Activated T-helper 1 cell treated with anti-CD3 and anti-CD28 coated beads, Interleukin-2, amount 50 U/mL, for 16 hours (primary cell): ENCODE data around the gene NOX5.

Source experiments
- DNase-seq, 2 donors: peaks; one replicate each; pipeline ENCODE4 v3.0.0-alpha.2; 2020; ENCODE audit warnings: low read depth in 1 of 2, low spot score in 1 of 2

The NOX5 gene

DNA sequence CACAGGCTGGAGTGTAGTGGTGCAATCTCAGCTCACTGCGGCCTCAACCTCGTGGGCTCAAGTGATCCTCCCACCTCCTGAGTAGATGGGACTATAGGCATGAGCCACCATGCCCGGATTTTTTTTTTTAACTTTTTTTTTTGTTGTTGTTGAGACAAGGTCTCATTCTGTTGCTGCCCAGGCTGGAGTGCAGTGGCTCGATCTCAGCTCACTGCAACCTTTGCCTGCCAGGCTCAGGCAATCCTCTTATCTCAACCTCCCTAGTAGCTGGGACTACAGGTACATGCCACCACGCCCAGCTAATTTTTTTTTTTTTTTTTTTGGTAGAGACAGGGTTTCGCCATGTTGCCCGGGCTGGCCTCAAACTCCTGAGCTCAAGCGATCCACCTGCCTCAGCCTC is 64.1 kb downstream of the NOX5 start:
- no peak for DNase-seq

DNA sequence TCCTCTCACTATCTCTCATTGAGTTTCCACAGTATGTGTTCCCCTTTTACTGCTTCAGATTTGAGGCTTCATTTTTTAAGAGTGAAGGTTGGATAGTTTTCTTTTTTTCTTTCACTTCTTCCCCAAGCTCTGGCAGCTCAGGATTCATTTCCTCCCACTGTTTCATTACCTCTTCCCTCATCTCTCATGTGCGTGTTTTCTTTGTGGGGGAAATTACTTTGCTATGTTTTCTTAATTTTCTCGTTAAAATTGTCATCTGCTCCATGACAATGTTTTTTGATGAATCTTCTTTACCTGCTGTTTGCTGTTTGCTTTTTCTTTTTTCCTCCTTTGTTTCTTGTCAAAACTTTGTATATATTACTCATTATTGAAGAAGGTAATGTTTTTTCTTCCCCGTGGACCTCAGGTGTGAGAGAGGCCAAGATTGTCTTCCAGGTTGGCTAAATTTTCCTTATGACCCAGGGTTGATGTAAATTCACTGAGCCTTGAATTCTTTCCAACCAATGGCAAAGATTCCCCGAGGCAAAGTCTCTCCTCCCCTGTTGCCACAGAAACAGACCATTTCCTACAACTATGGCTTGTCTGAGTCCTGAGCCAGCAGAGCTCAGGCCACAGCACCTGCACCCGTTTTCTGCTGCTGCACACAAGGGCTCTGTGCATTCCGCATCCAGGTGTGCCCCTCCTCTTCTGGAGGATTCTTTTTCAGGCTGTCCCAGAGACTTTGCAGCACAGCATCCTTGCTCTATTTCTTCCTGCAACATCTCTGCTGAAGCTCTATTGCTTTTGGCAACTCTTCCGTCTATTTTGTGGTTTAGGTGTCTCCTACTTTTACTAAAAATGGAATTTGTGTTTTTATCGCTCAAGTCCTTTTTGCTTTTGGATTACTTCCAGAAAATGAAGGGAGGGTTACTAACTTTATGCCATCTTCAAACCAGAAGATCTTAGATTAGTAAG is 66.1 kb downstream of the NOX5 start:
- no peak for DNase-seq

DNA sequence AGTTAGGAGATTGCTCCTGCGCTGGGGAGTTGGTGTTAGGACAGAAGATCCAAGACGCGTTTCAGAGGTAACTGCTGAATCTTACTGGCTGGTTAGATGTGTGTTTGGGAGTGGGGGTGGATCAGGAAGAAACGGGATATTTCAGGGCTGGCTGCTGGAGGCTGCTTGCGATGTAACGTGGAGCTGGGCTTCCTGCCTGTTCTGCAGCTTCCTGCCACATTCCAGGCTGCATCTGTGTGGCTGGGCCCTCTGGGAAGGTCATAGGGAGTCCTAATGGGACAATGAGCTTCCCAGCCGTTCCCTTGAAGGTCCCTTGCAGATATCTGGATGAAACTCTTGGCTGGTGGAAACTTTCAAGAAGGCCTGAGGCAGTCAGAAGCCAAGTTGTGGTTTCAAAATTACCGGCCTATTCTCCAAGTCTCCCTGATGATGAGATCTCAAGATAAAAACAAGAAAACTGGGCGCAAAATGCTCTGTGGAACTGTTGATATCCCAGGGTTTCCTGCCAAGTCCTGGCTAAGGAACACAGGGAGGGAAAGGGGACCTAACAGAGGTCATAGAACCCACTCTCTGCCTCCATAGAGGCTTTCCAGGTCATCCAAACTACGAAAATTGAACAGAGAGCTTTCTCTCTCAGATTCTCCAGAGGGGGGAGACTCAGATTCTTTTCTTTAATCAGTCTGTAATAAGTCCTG is 67.0 kb downstream of the NOX5 start:
- DNase-seq = no peak

DNA sequence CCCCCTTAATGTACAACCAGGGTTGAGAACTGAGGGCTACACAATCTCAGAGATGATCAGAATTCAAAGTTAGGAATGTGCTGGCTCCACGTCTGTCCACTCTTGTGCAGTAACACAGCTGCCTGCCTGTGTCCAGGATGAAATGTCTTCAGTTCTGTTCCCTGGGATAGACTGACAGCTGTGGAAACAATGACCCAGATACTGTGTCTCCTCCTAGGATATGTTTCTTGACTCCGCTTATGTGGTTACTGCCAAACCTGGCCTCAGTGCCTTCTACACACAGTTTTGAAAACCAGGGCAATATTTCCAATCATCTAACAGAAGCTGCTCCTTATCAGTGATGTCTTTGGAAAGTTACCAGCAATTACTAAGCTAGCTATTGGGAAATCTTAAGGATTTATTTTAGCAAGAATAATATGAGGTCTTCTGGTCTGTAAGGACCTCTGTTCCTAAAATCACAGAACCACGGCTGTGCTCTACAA is 67.6 kb downstream of the NOX5 start:
- no peak for DNase-seq

DNA sequence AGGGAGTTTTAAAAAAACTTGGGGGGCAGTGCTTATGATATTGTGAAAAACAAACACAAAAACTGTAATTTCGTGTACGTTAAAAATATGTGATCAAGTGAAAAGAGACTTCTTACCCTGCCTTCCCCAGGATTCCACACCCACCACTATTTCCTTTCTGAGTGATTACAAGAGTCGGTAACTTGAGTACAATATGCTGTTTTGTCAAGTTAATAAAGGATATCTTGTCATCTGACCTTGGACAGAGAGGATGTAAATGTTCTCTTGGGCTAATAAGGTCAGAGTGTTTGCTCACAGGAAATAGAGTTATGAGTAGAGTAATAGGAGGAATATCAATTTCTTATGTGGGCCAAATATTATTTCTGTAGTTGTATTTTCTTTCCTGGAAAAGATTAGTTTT is 68.1 kb downstream of the NOX5 start:
- DNase-seq = no peak

GRCh38 chr15:69084404-69085030 is 70.0 kb downstream of the NOX5 start:
- no peak for DNase-seq

DNA sequence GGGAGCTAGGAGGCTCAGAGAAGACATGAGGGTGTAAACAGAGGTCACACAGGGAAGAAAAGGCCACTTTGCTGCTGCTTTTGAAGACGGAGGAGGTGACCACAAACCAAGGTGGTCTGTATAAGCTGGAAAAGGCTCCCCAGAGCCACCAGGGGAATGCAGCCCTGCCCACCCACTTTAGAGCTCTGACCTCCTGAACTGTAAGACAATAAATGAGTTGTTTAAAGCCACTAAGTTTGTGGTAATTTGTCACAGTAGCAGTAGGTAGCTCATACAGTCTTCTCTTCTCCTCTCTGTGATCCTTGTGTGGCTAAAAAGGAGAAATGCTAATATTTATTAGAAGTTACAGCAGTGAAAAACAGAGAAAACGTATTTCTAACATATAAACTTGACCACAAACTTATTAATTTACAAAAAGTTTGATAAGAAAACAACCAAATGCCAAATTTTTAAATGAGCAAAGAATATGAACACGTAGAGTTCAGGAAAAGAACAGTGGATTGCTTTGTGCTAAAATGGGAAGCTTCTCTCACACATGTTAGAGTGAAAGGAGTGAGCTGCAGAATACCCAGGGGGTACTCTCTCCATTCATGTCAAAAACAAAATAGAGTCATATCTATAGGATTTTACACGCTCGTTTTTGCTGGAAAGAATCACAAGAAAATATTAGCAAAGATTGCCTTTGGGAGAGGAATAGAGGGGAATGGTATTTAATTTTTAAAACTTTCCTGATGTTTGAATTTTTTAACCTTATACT is 71.0 kb downstream of the NOX5 start:
- DNase-seq = no peak

DNA sequence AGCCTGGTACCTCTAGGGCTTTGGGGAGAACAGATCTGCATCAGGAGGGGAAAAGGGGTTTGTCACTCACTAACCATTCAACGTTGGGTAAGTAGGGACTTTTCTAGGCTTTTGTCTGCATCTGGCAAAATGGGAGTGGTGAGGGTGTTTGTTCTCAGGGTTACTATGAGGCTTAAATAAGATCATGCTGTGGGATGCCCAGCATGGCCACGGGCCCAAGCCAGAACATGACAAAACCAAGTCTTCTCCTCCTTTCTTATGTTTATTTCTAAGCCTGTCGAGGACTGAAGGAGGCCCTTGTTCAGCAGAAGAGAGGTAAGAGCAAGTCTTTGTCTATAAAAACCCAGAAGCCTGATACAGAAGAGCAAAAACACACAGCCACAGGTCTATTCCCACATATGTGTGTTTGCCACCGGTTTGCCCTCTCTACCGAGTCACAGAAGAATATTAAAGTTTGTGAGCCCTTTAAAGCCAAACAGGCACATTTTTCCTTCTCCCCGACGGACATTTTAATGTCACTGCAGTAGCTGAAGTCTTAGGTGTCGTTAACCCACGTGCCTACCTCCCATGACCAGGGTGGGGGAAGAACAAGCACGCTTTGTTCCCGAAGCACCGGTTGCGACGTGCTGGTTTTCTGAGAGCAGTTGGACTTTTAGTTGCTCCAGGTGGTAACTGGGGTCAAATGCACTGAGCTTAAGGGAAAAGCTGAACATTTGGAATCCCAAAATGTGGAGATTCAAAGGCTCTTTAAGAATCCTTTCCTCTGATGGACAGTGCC is 72.1 kb downstream of the NOX5 start:
- DNase-seq = no peak

DNA sequence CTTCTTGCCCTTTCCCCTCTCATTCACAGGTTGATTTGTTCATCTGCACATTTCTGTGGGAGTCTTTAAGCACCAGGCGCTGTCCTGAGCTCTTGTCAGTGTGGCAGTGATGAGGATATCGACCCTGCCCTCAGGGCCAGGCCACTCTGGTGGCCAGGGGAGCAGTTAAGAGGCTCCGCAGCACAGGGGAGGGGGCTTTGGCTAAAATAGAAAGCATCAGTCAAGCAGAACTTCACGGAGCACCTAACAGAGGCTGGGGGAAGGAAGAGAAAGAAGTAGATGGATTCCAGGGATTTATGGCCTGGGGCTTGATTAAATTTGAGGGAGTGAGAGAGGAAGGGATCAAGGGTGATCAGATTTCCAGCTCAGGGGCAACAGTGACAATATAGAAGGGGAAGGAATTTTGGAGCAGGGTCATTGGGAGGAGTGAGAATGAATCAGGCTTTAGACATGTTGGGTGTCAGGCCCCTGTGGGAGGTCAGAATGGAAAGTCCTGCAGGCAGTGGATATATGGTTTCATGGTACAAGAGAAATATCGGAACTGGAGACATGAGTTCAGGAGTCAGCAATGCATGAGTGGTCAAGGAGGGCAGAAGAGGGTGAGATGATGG is 73.0 kb downstream of the NOX5 start:
- no peak for DNase-seq

DNA sequence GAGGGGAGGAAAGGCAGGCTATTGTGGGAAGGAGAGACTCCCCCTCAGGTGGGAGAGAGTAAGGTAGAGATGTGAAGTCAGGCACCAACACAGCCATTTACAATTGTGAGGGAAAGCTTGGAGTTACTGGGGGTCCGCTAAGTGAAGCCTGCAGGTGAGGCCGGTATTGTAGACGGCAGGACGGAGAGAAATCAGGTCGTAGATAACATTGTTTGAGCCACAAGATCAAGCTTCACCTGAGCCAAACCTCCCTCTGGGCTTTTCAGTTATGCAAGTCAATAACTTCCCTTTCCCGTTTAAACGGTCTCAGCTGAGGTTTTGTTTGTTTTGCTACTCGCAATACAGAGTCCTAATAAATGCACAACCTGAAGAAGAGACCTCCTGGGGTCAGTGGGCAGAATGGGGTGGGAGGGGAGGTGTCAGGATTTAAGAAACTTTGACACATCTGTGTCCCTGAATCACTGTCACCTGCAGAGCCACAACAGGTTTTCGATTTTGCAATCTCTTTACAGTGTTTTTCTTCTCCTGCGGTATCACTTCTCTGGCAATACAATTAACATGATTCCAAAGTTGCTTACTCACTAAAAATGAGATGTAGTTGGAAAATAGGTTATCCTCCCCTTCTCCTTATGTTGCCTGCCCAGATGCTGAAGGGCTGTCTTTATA is 73.9 kb downstream of the NOX5 start:
- no peak for DNase-seq

GRCh38 chr15:69089258-69089657 is 74.8 kb downstream of the NOX5 start:
- no peak for DNase-seq

DNA sequence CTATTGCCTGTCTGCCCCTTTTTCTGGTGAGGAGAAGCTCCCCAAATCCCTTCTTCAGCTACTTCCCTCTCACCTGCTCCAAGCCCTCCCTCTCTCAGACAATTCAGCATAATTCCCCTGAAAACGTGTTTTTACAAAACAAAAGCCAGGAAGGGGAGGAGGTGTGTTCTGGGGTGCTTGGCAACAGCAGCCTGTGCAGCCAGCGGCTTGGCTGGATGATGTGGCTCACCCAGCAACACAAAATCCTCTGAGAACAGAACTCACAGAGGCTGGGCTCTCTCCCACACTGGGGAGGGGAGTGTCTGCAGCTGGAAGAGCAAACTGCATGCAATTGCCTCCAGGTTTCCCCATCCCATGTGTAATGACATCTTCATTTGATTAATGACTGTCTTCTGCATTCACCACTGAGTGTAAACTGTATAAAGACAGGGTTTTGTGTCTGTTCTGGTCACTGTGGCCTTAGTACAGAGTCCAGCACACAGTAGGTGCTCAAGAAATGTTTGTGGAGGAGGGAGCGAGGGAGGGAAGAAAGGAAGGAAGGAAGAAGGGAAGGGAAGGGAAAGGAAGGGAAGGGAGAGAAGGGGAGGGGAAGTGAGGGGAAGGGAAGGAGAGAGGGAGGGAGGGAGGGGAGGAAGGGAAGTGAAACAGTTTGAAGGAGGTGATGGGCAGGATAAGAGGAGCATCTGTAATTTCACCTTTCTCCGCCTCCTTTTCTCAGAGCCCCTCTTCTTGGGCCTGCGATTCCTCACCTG is 75.9 kb downstream of the NOX5 start:
- no peak for DNase-seq

GRCh38 chr15:69091654-69092053 is 77.2 kb downstream of the NOX5 start:
- no peak for DNase-seq

- DNase-seq = no peak
These were observed 77.7 kb downstream of the NOX5 start for GRCh38 chr15:69092159-69092558.

DNA sequence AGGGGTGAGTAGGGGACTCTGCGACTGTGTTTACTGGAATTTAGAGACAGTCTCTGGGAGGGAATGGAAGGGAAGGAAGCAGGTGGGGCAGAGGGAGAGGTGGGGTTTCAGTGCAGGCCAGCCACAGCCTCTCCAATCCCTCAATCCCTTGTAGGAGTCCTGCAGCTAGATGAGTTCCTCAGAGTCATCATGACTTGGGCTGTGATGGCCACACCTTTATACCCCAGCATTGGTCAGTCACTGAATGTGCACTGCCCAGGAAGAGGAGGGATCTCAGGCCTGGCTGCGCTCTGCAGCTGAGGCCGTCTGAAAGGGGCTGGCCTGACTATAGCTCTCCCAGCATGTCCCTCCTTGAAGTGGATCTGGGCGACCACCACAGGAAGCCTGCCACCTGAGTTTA is 78.6 kb downstream of the NOX5 start:
- DNase-seq = no peak

DNA sequence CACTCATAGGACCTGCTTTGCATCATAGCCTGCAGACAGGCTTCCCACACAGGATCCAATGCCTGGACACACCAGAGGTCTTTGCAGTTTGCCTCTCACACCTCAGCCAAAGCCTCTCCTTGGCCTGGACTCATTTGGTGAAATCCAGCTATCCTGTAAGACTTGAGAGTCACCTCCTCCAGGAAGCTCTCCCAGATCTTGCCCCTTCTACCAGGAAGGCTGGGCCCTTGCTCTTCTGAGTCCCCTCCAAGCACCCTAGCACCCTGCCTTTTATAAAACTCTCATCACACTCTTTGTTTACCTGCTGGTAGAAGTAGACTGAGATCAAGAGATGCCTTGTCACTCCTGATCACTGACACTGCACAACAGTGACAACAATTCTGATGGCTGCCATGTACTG is 79.1 kb downstream of the NOX5 start:
- DNase-seq = no peak

- no peak for DNase-seq
These were observed 79.8 kb downstream of the NOX5 start for GRCh38 chr15:69094124-69094921.

GRCh38 chr15:69095274-69095673 is 80.8 kb downstream of the NOX5 start:
- DNase-seq = no peak
